Trophoblast cell (in vitro differentiated cells and primary cell): ENCODE measurements around the gene PTGR2.
"Not testable (repeated sequence)": the region's sequence is repeated elsewhere in the genome, so short reads cannot be mapped to it uniquely, and the experiment has no call there.

ENCODE experiments used
- DNase-seq, 2 donors: peaks; one replicate each; pipeline ENCODE4 v3.0.0-alpha.2; 2016
- H2AFZ ChIP-seq: 2 replicates; pipeline ENCODE4 v1.6.1; 2013; ENCODE audit warnings: low read length, moderate library complexity, mild to moderate bottlenecking; ENCODE audit not compliant: insufficient read depth, poor library complexity
- H2AK5ac ChIP-seq: 2 replicates; pipeline ENCODE4 v1.6.1; 2013; ENCODE audit warnings: mild to moderate bottlenecking, low read length
- H2BK120ac ChIP-seq: 2 replicates; pipeline ENCODE4 v1.6.1; 2013; ENCODE audit warnings: low read length, mild to moderate bottlenecking, moderate library complexity; ENCODE audit not compliant: insufficient read depth, poor library complexity
- H2BK12ac ChIP-seq: 2 replicates; pipeline ENCODE4 v1.6.1; 2013; ENCODE audit warnings: mild to moderate bottlenecking, low read length, moderate library complexity
- H2BK5ac ChIP-seq: 2 replicates; pipeline ENCODE4 v1.6.1; 2013; ENCODE audit warnings: low read length, low read depth, moderate library complexity, mild to moderate bottlenecking; ENCODE audit not compliant: poor library complexity
- H3K14ac ChIP-seq: 2 replicates; pipeline ENCODE4 v1.6.1; 2013; ENCODE audit warnings: mild to moderate bottlenecking, low read length
- H3K18ac ChIP-seq: 2 replicates; pipeline ENCODE4 v1.6.1; 2013; ENCODE audit warnings: mild to moderate bottlenecking, low read length
- H3K23ac ChIP-seq: 2 replicates; pipeline ENCODE4 v1.6.1; 2013; ENCODE audit warnings: low read length
- H3K27ac ChIP-seq: 2 replicates; pipeline ENCODE4 v1.5.1; 2013; ENCODE audit warnings: low read depth, mild to moderate bottlenecking, inconsistent platforms, low read length, moderate library complexity
- H3K27me3 ChIP-seq: 2 replicates; pipeline ENCODE4 v1.6.1; 2013; ENCODE audit warnings: inconsistent platforms, mild to moderate bottlenecking, low read length, moderate library complexity; ENCODE audit not compliant: insufficient read depth
- H3K36me3 ChIP-seq, 2 experiments: 1 replicate in 1 of 2; 2 replicates in 1 of 2; pipeline ENCODE4 v1.6.1; 2013; ENCODE audit warnings: low read length in 2 of 2, mild to moderate bottlenecking in 2 of 2, moderate library complexity in 1 of 2; ENCODE audit not compliant: insufficient read depth in 2 of 2, control insufficient read depth in 1 of 2
- H3K4ac ChIP-seq: 2 replicates; pipeline ENCODE4 v1.6.1; 2013; ENCODE audit warnings: low read depth, mild to moderate bottlenecking, low read length, moderate library complexity
- H3K4me1 ChIP-seq, 2 experiments: 1 replicate in 1 of 2; 2 replicates in 1 of 2; pipeline ENCODE4 v1.6.1; 2013; ENCODE audit warnings: low read length in 2 of 2, mild to moderate bottlenecking in 2 of 2, moderate library complexity in 1 of 2; ENCODE audit not compliant: insufficient read depth in 2 of 2, control insufficient read depth in 1 of 2
- H3K4me2 ChIP-seq: 2 replicates; pipeline ENCODE4 v1.6.1; 2013; ENCODE audit warnings: inconsistent platforms, mild to moderate bottlenecking, low read length, moderate library complexity
- H3K4me3 ChIP-seq: 2 replicates; pipeline ENCODE4 v1.5.1; 2013; ENCODE audit warnings: mild to moderate bottlenecking, low read depth, low read length, inconsistent platforms
- H3K79me1 ChIP-seq: one replicate; pipeline ENCODE4 v1.6.1; 2013; ENCODE audit warnings: low read length
- H3K79me2 ChIP-seq: 2 replicates; pipeline ENCODE4 v1.6.1; 2013; ENCODE audit warnings: low read length, mild to moderate bottlenecking; ENCODE audit not compliant: control insufficient read depth, insufficient read depth, poor library complexity
- H3K9ac ChIP-seq: 2 replicates; pipeline ENCODE4 v1.6.1; 2013; ENCODE audit warnings: mild to moderate bottlenecking, low read length
- H3K9me3 ChIP-seq: 2 replicates; pipeline ENCODE4 v1.6.1; 2013; ENCODE audit warnings: low read depth, mild to moderate bottlenecking, control low read depth, inconsistent platforms, low read length; ENCODE audit not compliant: insufficient read depth
- H4K12ac ChIP-seq: 2 replicates; pipeline ENCODE4 v1.6.1; 2013; ENCODE audit warnings: low read depth, mild to moderate bottlenecking, low read length, moderate library complexity
- H4K8ac ChIP-seq: 2 replicates; pipeline ENCODE4 v1.6.1; 2013; ENCODE audit warnings: low read depth, mild to moderate bottlenecking, low read length, moderate library complexity
- H4K91ac ChIP-seq: one replicate; pipeline ENCODE4 v1.6.1; 2013; ENCODE audit warnings: low read depth, mild to moderate bottlenecking, low read length, moderate library complexity
- WGBS: extraction: QIAGEN DNeasy Blood & Tissue Kit; methylation state at CpG from one replicate; pipeline ENCODE4 v1.1.7; 2013; ENCODE audit warnings: missing lambda C conversion rate; ENCODE audit not compliant: insufficient read length, insufficient coverage; ENCODE audit errors: extremely low coverage; 5-methylcytosine and 5-hydroxymethylcytosine counted together

PTGR2 gene

GRCh38 chr14:73863209-73863608, 11.6 kb downstream of the PTGR2 start:
- H3K79me2 ChIP-seq = no peaks in the 10 kb centered on the region
- H2BK120ac ChIP-seq = no peak overlapping the region

GRCh38 chr14:73865534-73866113, 14.0 kb downstream of the PTGR2 start:
- WGBS = no CpG with 5 or more reads among the region's 8 CpGs
- Histone ChIP-seq H2BK120ac (no peak overlapping the region), H2BK12ac (no peak overlapping the region), H3K4me3 (no peak overlapping the region), H2AFZ (no peak overlapping the region), H4K12ac (no peak overlapping the region), H3K36me3 (peaks cover 4 to 5% of the 10 kb centered on the region in 2 experiments), H4K91ac (no peak overlapping the region), H2AK5ac (no peak overlapping the region), H2BK5ac (no peak overlapping the region), H3K27me3 (no peaks in the 10 kb centered on the region), H3K4me1 (no peaks in the 10 kb centered on the region), H3K4me2 (no peak overlapping the region), H3K79me2 (no peaks in the 10 kb centered on the region), H3K4ac (no peak overlapping the region), H3K18ac (no peak overlapping the region), H3K14ac (no peak overlapping the region), H3K27ac (no peak overlapping the region), H3K23ac (no peak overlapping the region), H3K9me3 (no peaks in the 10 kb centered on the region), H3K79me1 (no peaks in the 10 kb centered on the region), H4K8ac (no peak overlapping the region), H3K9ac (no peak overlapping the region)
- no peak for DNase-seq

More at GRCh38 chr14:73863209-73863608, 11.6 kb downstream of the PTGR2 start:
- Histone ChIP-seq H3K14ac (no peak overlapping the region), H3K4me3 (no peak overlapping the region), H4K8ac (no peak overlapping the region), H3K18ac (no peak overlapping the region), H3K9ac (no peak overlapping the region), H3K4me1 (no peaks in the 10 kb centered on the region), H3K27me3 (no peaks in the 10 kb centered on the region), H3K36me3 (peaks cover 4 to 5% of the 10 kb centered on the region in 2 experiments), H4K91ac (no peak overlapping the region), H2BK12ac (no peak overlapping the region), H3K4ac (no peak overlapping the region), H2AFZ (no peak overlapping the region), H3K4me2 (no peak overlapping the region), H2BK5ac (no peak overlapping the region), H3K9me3 (no peaks in the 10 kb centered on the region), H4K12ac (no peak overlapping the region), H2AK5ac (no peak overlapping the region), H3K27ac (no peak overlapping the region), H3K79me1 (no peaks in the 10 kb centered on the region), H3K23ac (no peak overlapping the region)
- DNase-seq = peak in 1 of 2 donors; percentile 55
- no CpG with 5 or more reads among the region's 2 CpGs for WGBS

GRCh38 chr14:73869754-73870153, 18.1 kb downstream of the PTGR2 start:
- not testable (repeated sequence) for H3K9me3 ChIP-seq, H3K79me1 ChIP-seq, H2BK12ac ChIP-seq, H4K12ac ChIP-seq, H2BK120ac ChIP-seq, H3K27me3 ChIP-seq, H3K18ac ChIP-seq, H3K4me1 ChIP-seq, H3K36me3 ChIP-seq, H3K9ac ChIP-seq, H3K4me3 ChIP-seq, H3K27ac ChIP-seq, H2BK5ac ChIP-seq, H4K91ac ChIP-seq, H2AK5ac ChIP-seq, H3K79me2 ChIP-seq, H4K8ac ChIP-seq, H3K14ac ChIP-seq, H3K23ac ChIP-seq, H3K4me2 ChIP-seq, H2AFZ ChIP-seq, H3K4ac ChIP-seq
- no CpG with 5 or more reads among the region's 11 CpGs for WGBS
- peak in 1 of 2 donors; percentile 28 for DNase-seq

- no peak overlapping the region for H4K8ac ChIP-seq
- H3K79me2 ChIP-seq = no peaks in the 10 kb centered on the region
- no peak overlapping the region for H2BK5ac ChIP-seq
- H2BK120ac ChIP-seq = no peak overlapping the region
- no peak overlapping the region for H3K4ac ChIP-seq
- no peak overlapping the region for H3K23ac ChIP-seq
- H3K4me3 ChIP-seq = no peak overlapping the region
- no peak overlapping the region for H2AK5ac ChIP-seq
- no peak overlapping the region for H3K14ac ChIP-seq
- H3K79me1 ChIP-seq = no peaks in the 10 kb centered on the region
- no peaks in the 10 kb centered on the region for H3K9me3 ChIP-seq
- DNase-seq = no peak
- no peak overlapping the region for H3K4me2 ChIP-seq
- H3K36me3 ChIP-seq = peaks cover 0 to 3% of the 10 kb centered on the region in 2 experiments
- H2BK12ac ChIP-seq = no peak overlapping the region
- H4K12ac ChIP-seq = no peak overlapping the region
- no peak overlapping the region for H3K18ac ChIP-seq
- no peak overlapping the region for H3K27ac ChIP-seq
- no peaks in the 10 kb centered on the region for H3K27me3 ChIP-seq
- H3K9ac ChIP-seq = no peak overlapping the region
- H4K91ac ChIP-seq = no peak overlapping the region
- no peak overlapping the region for H2AFZ ChIP-seq
- H3K4me1 ChIP-seq = no peaks in the 10 kb centered on the region
- WGBS = no CpG with 5 or more reads among the region's 2 CpGs
These were observed 19.0 kb downstream of the PTGR2 start for GRCh38 chr14:73870525-73871235.
